ENCODE measurements around the gene ZNF225.
A peak's percentile ranks its signal among the peaks of the same experiment; 100 is the strongest.

Gene ZNF225

GRCh38 chr19:44092108-44092507, 21.1 kb upstream of the ZNF225 start:
- DNase-seq (ENCODE audit: low read depth): no peak
- TF ChIP-seq, protein P1, sequence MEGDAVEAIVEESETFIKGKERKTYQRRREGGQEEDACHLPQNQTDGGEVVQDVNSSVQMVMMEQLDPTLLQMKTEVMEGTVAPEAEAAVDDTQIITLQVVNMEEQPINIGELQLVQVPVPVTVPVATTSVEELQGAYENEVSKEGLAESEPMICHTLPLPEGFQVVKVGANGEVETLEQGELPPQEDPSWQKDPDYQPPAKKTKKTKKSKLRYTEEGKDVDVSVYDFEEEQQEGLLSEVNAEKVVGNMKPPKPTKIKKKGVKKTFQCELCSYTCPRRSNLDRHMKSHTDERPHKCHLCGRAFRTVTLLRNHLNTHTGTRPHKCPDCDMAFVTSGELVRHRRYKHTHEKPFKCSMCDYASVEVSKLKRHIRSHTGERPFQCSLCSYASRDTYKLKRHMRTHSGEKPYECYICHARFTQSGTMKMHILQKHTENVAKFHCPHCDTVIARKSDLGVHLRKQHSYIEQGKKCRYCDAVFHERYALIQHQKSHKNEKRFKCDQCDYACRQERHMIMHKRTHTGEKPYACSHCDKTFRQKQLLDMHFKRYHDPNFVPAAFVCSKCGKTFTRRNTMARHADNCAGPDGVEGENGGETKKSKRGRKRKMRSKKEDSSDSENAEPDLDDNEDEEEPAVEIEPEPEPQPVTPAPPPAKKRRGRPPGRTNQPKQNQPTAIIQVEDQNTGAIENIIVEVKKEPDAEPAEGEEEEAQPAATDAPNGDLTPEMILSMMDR (conservative IDR thresholded peaks at IDR 0.05; ENCODE audit: low read depth, low read length): no peak
- no peak overlapping the region for H3K4me3 ChIP-seq (ENCODE audit: low read depth, low read length)

DNA sequence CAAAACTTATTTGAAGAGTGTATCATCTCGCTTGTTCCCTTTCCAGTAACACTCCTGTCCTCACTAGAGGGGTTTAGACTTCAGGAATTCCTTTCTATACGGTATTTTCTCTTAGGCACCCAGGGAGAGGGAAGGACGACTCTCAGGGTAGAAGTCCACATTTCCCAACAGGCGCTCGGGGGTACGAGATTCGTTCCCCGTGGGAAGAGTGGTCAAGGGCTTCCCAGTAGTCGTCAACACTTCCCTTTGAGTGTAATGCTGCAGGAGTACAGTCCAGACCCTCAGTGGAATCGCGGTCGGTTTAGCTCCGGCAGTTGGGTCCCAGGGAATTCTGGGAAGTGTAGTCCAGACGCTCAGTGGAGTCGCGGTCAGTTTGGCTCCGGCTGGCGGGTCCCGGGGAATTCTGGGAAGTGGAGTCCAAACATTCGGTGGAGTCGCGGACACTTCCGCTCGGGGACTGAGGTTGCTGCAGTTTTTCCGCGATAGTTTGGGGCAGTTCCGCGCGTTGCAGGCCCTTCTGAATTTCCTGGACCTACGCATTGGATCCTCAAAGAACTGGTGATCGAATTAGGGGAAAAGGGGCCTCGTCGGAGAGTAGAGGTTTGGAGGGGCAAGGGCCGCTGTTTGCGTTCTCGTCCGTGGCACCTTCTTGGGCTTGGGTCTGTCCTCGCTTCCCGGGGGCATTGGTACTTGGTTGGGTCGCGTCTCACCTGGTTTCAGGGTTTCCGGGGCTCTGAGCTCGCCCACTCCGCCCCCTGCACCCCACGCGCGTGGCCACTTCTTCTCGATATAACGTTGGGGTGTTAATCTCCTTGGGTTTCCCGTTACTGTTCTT, 19.1 kb upstream of the ZNF225 start, which contains the start of gene ZNF224:
Gene ZNF224, plus strand, starts transcription at position 431 of the 835 bp plus-strand sequence. CDS start 3,513 bp downstream, outside the sequence.
- peak within 1 kb of the TSS; percentile 85 for H3K4me3 ChIP-seq (ENCODE audit: low read depth, low read length)
- TF ChIP-seq, protein P1 (conservative IDR thresholded peaks at IDR 0.05; ENCODE audit: low read depth, low read length): no peak
- peak; percentile 94 for DNase-seq (ENCODE audit: low read depth)

- H3K4me3 ChIP-seq (ENCODE audit: low read depth, low read length): no peak overlapping the region
- TF ChIP-seq, protein P1 (conservative IDR thresholded peaks at IDR 0.05; ENCODE audit: low read depth, low read length): no peak
- DNase-seq (ENCODE audit: low read depth): no peak
Observed at GRCh38 chr19:44107751-44108150, 5.4 kb upstream of the ZNF225 start.

- H3K4me3 ChIP-seq (ENCODE audit: low read depth, low read length): no peak overlapping the region
- DNase-seq (ENCODE audit: low read depth): no peak
- TF ChIP-seq, protein P1 (conservative IDR thresholded peaks at IDR 0.05; ENCODE audit: low read depth, low read length): no peak
Observed at GRCh38 chr19:44109458-44109857, 3.7 kb upstream of the ZNF225 start.

DNA sequence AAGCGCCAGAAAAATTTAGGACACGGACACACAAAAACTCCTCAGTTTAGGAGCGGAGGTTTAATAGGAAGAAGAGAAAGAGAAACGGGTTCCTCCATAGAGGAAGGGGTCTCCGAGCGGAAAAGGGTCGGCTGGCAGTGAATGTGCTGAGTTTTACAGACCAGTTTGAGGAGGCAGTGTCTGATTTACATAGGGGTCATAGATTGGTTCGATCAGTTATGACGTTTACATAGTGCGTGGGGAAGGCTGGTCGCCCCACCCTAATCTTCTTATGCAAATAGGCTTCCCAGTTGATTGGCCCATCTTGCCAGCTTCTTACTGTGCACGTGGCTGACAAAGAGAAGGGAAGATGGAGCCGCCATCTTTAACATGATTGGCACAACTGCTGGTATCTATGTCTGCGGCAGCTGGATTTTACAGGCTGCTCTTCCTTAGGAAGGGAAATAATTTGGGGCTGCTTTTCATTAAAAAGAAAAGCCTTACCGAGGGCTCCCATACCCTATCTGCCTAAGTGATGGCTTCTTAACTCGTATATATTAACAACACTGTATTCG, 1.2 kb upstream of the ZNF225 start:
- TF ChIP-seq, protein P1 (conservative IDR thresholded peaks at IDR 0.05; ENCODE audit: low read depth, low read length): no peak
- peak; percentile 96 for DNase-seq (ENCODE audit: low read depth)
- peak overlapping the region; percentile 87 for H3K4me3 ChIP-seq (ENCODE audit: low read depth, low read length)

DNA sequence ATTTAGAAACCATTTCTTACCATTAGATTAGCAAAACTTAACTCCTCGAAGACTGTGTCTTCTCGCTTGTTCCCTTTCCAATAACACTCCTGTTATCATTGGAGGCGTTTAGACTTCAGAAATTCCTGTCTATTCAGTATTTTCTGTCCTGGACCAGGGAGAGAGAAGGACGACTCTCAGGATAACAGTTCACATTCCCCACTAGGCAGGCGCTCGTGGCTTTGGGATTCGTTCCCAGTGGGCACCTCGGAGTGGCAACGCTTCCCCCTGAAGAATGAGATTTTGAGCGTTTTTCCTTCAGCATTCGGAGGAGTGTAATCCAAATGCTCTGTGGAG, 429 bp upstream of the ZNF225 start:
- TF ChIP-seq, protein P1 (conservative IDR thresholded peaks at IDR 0.05; ENCODE audit: low read depth, low read length): no peak
- peak overlapping the region; percentile 87 for H3K4me3 ChIP-seq (ENCODE audit: low read depth, low read length)
- no peak for DNase-seq (ENCODE audit: low read depth)
